Mesendoderm (in vitro differentiated cells): ENCODE measurements around the gene TTYH3.
"Not testable (repeated sequence)": the region's sequence is repeated elsewhere in the genome, so short reads cannot be mapped to it uniquely, and the experiment has no call there.

ENCODE experiments used
- DNase-seq: peaks from one replicate; pipeline ENCODE4 v3.0.0; 2013
- H2AK5ac ChIP-seq: 2 replicates; pipeline ENCODE4 v1.6.1; 2013; ENCODE audit warnings: low read length, inconsistent platforms
- H2BK120ac ChIP-seq: 2 replicates; pipeline ENCODE4 v1.6.1; 2013; ENCODE audit warnings: low read depth, mild to moderate bottlenecking, low read length, moderate library complexity, mixed read lengths
- H2BK15ac ChIP-seq: replicated peaks from 2 replicates; pipeline ENCODE4 v1.6.1; 2013; ENCODE audit warnings: low read depth, mild to moderate bottlenecking, moderate library complexity
- H2BK5ac ChIP-seq: 2 replicates; pipeline ENCODE4 v1.6.1; 2013; ENCODE audit warnings: low read length, inconsistent platforms
- H3K18ac ChIP-seq: 2 replicates; pipeline ENCODE4 v1.6.1; 2013; ENCODE audit warnings: mild to moderate bottlenecking, low read length, mixed read lengths
- H3K23ac ChIP-seq: one replicate; pipeline ENCODE4 v1.6.1; 2013; ENCODE audit warnings: low read length
- H3K27ac ChIP-seq: 2 replicates; pipeline ENCODE4 v1.5.1; 2013; ENCODE audit warnings: low read depth, mild to moderate bottlenecking, inconsistent platforms, low read length, moderate library complexity
- H3K27me3 ChIP-seq: 2 replicates; pipeline ENCODE4 v1.6.1; 2013; ENCODE audit warnings: low read length, control low read depth, mild to moderate bottlenecking, inconsistent platforms; ENCODE audit not compliant: insufficient read depth, poor library complexity
- H3K36me3 ChIP-seq: 2 replicates; pipeline ENCODE4 v1.6.1; 2013; ENCODE audit warnings: low read length, inconsistent platforms; ENCODE audit not compliant: control insufficient read depth, insufficient read depth
- H3K4ac ChIP-seq: one replicate; pipeline ENCODE4 v1.6.1; 2013; ENCODE audit warnings: low read depth, mild to moderate bottlenecking, low read length, moderate library complexity
- H3K4me1 ChIP-seq: 2 replicates; pipeline ENCODE4 v1.6.1; 2013; ENCODE audit warnings: low read depth, low read length, inconsistent platforms; ENCODE audit not compliant: control insufficient read depth
- H3K4me2 ChIP-seq: 2 replicates; pipeline ENCODE4 v1.6.1; 2013; ENCODE audit warnings: low read length
- H3K4me3 ChIP-seq: 2 replicates; pipeline ENCODE4 v1.5.1; 2013; ENCODE audit warnings: mild to moderate bottlenecking, low read length
- H3K56ac ChIP-seq: one replicate; pipeline ENCODE4 v1.6.1; 2013; ENCODE audit warnings: low read length
- H3K79me1 ChIP-seq: 2 replicates; pipeline ENCODE4 v1.6.1; 2013; ENCODE audit warnings: low read length, inconsistent platforms
- H3K79me2 ChIP-seq: 2 replicates; pipeline ENCODE4 v1.6.1; 2013; ENCODE audit warnings: mild to moderate bottlenecking, low read length; ENCODE audit not compliant: control insufficient read depth, insufficient read depth
- H3K9ac ChIP-seq: 2 replicates; pipeline ENCODE4 v1.6.1; 2013; ENCODE audit warnings: low read length, inconsistent platforms
- H4K5ac ChIP-seq: one replicate; pipeline ENCODE4 v1.6.1; 2013; ENCODE audit warnings: low read length
- H4K8ac ChIP-seq: one replicate; pipeline ENCODE4 v1.6.1; 2013; ENCODE audit warnings: low read depth, mild to moderate bottlenecking, control low read depth, low read length, moderate library complexity
- WGBS: extraction: QIAGEN DNeasy Blood & Tissue Kit; methylation state at CpG from one replicate; pipeline ENCODE4 v1.1.7; 2013; ENCODE audit warnings: low lambda C conversion rate, missing lambda C conversion rate; ENCODE audit not compliant: insufficient coverage; ENCODE audit errors: extremely low coverage; 5-methylcytosine and 5-hydroxymethylcytosine counted together

Gene TTYH3

DNA sequence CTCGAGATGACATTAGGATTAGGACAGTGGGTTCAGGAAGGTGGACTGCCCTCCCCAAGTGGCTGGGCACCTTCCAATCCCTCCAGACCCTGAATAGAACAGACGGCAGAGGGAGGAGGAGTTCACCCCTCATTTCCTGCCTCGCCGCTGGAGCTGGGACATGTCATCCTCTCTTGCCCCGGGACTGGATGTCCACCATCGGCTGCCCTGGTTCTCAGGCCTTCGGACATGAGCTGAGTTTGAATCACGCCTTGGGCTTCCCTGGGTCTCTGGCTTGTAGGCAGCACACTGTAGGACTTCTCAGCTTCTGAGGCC, 62.3 kb downstream of the TTYH3 start:
- not testable (repeated sequence) for H2AK5ac ChIP-seq, H3K4me1 ChIP-seq, H3K4me2 ChIP-seq, H3K56ac ChIP-seq, H3K4me3 ChIP-seq, H3K79me2 ChIP-seq, H4K5ac ChIP-seq, H3K36me3 ChIP-seq, H2BK15ac ChIP-seq, H3K27ac ChIP-seq, H4K8ac ChIP-seq, H3K9ac ChIP-seq, H2BK5ac ChIP-seq, H3K18ac ChIP-seq, H3K4ac ChIP-seq, H2BK120ac ChIP-seq, H3K27me3 ChIP-seq, H3K79me1 ChIP-seq, H3K23ac ChIP-seq, DNase-seq
- WGBS: no CpG with 5 or more reads among the region's 8 CpGs

DNA sequence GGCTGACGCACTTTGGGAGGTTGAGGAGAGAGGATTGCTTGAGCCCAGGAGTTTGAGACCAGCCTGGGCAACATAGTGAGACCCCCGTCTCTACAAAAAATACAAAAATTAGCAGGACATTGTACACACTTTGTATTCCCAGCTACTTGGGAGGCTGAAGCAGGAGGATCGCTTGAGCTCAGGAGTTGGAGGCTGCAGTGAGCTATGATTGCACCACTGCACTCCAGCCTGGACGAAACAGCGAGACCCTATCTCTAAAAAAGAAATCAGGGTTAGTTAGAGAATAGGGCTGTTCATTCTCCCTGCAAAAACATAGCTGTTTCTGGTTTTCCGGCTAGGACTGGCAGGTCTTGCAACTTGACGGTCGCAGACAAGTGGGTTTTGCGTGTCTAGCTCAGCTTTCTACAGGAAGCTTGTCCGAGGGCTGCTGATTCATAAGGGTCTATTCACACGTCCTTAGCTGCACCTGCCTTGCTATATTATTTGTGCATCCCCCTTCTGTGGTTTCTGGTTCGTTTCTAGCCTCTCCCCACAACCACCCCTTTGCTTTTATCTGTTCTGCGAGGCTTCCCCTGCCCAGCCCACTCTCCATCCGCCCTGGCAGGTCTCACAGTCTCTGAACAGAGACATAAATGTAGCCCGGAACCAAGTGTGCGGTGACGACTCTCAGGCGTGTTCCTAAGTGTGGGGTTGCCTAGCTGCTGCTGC, 66.9 kb downstream of the TTYH3 start:
- no peak overlapping the region for H2BK5ac ChIP-seq
- no peaks in the 10 kb centered on the region for H3K4me1 ChIP-seq
- H2BK15ac ChIP-seq: no peak overlapping the region
- H3K18ac ChIP-seq: no peak overlapping the region
- DNase-seq: no peak
- no peak overlapping the region for H3K27ac ChIP-seq
- no peak overlapping the region for H4K5ac ChIP-seq
- no peaks in the 10 kb centered on the region for H3K79me2 ChIP-seq
- no peak overlapping the region for H3K4me3 ChIP-seq
- H3K9ac ChIP-seq: no peak overlapping the region
- H3K36me3 ChIP-seq: no peaks in the 10 kb centered on the region
- H2AK5ac ChIP-seq: no peak overlapping the region
- no peak overlapping the region for H3K4me2 ChIP-seq
- no peak overlapping the region for H3K56ac ChIP-seq
- H3K23ac ChIP-seq: no peak overlapping the region
- no CpG with 5 or more reads among the region's 18 CpGs for WGBS
- H4K8ac ChIP-seq: no peak overlapping the region
- no peaks in the 10 kb centered on the region for H3K27me3 ChIP-seq
- no peak overlapping the region for H3K4ac ChIP-seq
- no peak overlapping the region for H2BK120ac ChIP-seq
- no peaks in the 10 kb centered on the region for H3K79me1 ChIP-seq

- Histone ChIP-seq H3K79me2 (no peaks in the 10 kb centered on the region), H3K36me3 (no peaks in the 10 kb centered on the region), H3K4me1 (no peaks in the 10 kb centered on the region), H3K56ac (no peak overlapping the region), H2BK15ac (no peak overlapping the region), H3K79me1 (no peaks in the 10 kb centered on the region), H4K8ac (no peak overlapping the region), H2BK5ac (no peak overlapping the region), H4K5ac (no peak overlapping the region), H3K18ac (no peak overlapping the region), H2BK120ac (no peak overlapping the region), H3K23ac (no peak overlapping the region), H3K27me3 (no peaks in the 10 kb centered on the region), H3K4ac (no peak overlapping the region), H3K4me2 (no peak overlapping the region), H3K9ac (no peak overlapping the region), H2AK5ac (no peak overlapping the region), H3K4me3 (no peak overlapping the region), H3K27ac (no peak overlapping the region)
- WGBS: no CpG with 5 or more reads among the region's 15 CpGs
- no peak for DNase-seq
Observed at GRCh38 chr7:2699289-2699620, 67.5 kb downstream of the TTYH3 start.

DNA sequence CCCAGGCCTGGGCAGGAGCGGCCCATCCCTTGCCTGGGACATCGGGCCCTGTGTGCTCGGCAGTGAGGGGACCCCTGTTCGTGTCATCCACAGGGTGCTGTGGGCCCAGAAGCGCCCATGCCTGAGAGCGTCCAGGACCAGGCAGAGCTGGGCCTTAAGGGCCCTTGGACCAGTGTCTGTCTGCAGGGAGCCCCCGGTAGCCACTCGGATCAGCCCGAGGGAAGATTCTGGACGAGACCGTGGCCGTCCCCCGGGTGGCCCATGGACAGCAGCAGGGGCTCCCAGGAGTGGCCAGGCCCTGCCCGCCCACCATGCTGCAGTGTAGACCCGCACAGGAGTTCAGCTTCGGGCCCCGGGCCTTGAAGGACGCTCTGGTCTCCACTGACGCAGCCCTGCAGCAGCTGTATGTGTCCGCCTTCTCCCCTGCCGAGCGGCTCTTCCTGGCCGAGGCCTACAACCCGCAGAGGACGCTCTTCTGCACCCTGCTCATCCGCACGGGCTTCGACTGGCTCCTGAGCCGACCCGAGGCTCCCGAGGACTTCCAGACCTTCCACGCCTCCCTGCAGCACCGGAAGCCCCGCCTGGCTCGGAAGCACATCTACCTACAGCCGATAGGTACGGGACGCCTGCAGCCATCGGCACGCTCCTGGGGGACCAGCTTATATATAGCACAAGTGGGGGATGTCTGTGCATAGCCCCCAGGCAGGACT, 68.5 kb downstream of the TTYH3 start:
- Histone ChIP-seq H2BK120ac (no peak overlapping the region), H4K8ac (no peak overlapping the region), H3K79me2 (no peaks in the 10 kb centered on the region), H3K56ac (no peak overlapping the region), H3K27me3 (no peaks in the 10 kb centered on the region), H3K27ac (no peak overlapping the region), H3K79me1 (no peaks in the 10 kb centered on the region), H3K4me2 (no peak overlapping the region), H3K18ac (no peak overlapping the region), H2AK5ac (no peak overlapping the region), H3K36me3 (no peaks in the 10 kb centered on the region), H3K4ac (no peak overlapping the region), H4K5ac (no peak overlapping the region), H3K23ac (no peak overlapping the region), H3K9ac (no peak overlapping the region), H3K4me3 (no peak overlapping the region), H2BK15ac (no peak overlapping the region), H3K4me1 (no peaks in the 10 kb centered on the region), H2BK5ac (no peak overlapping the region)
- no CpG with 5 or more reads among the region's 40 CpGs for WGBS
- DNase-seq: no peak

GRCh38 chr7:2701424-2701823, 69.6 kb downstream of the TTYH3 start:
- Histone ChIP-seq H2BK5ac (no peak overlapping the region), H3K4ac (no peak overlapping the region), H2BK15ac (no peak overlapping the region), H3K27ac (no peak overlapping the region), H3K4me1 (peaks cover under 1% of the 10 kb centered on the region), H2BK120ac (no peak overlapping the region), H2AK5ac (no peak overlapping the region), H3K27me3 (no peaks in the 10 kb centered on the region), H3K4me3 (no peak overlapping the region), H4K5ac (no peak overlapping the region), H3K56ac (no peak overlapping the region), H3K79me2 (no peaks in the 10 kb centered on the region), H4K8ac (no peak overlapping the region), H3K23ac (no peak overlapping the region), H3K4me2 (no peak overlapping the region), H3K18ac (no peak overlapping the region), H3K36me3 (no peaks in the 10 kb centered on the region), H3K9ac (no peak overlapping the region), H3K79me1 (no peaks in the 10 kb centered on the region)
- no peak for DNase-seq
- no CpG with 5 or more reads among the region's 17 CpGs for WGBS
